ENCODE measurements around the gene TSPEAR.

The TSPEAR gene

GRCh38 chr21:44524414-44525371 lies 186.7 kb downstream of the TSPEAR start:
- no peak for DNase-seq

- no peak for DNase-seq
Observed at GRCh38 chr21:44523567-44524413, 187.6 kb downstream of the TSPEAR start.

DNA sequence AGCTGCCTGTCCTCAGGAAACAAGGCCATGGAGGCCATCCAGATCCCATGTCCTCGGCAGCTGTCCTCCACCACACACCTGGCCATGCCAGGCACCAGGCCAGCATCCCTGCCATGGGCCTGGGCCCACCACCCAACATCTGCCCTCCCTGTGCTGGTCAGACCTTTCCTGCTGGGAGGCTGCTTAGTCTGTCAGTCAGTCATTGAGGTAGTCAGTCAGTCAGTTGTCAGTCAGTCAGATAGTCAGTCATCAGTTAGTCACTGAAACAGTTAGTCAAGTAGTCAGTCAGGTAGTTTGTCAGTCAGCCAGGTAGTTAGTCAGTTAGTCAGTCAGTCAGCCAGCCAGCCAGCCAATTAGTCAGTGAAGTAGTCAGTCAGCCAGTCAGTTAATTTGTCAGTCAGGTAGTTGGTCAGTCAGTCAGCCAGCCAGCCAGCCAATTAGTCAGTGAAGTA lies 188.6 kb downstream of the TSPEAR start:
- peak; percentile 0 for DNase-seq

DNA sequence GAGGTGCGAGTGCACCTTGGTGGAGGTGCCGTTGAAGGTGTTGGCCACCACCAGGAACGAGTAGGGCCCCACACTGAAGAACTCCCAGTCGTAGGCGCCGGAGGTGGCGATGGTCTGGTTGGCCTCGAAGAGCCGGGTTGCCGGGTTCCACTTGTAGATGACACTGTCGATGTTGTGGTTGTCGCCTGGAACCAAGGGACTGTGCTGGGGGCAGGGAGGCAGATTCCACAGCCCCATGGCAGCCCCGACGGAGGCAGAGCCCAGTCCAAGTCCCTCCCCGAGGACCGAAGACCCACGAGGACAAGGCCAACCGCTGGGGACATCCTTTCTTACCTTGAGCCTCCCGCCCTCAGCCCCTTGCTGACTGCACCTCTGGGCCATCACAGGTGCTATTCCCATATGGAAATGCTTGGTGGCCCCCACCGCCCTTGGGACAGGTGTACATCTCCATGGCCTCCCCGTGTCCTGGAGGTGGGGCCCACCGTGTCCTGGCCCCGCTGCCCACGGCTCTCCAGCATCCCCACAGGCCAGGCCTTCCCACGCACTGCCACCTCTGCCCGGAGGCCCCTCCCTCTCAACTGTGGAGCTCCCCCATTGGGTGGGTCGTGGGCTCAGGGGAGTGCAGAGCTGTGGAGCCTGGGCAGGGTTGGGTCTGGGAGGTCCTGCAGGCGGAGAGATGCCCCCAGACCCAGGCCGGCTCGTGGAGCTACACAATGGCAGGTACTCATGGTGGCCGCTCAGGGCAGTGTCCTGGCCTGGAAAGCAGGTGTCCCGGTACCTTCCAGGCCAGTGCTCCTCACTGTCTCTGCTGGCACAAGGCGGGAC lies 189.2 kb downstream of the TSPEAR start:
- DNase-seq = no peak

DNA sequence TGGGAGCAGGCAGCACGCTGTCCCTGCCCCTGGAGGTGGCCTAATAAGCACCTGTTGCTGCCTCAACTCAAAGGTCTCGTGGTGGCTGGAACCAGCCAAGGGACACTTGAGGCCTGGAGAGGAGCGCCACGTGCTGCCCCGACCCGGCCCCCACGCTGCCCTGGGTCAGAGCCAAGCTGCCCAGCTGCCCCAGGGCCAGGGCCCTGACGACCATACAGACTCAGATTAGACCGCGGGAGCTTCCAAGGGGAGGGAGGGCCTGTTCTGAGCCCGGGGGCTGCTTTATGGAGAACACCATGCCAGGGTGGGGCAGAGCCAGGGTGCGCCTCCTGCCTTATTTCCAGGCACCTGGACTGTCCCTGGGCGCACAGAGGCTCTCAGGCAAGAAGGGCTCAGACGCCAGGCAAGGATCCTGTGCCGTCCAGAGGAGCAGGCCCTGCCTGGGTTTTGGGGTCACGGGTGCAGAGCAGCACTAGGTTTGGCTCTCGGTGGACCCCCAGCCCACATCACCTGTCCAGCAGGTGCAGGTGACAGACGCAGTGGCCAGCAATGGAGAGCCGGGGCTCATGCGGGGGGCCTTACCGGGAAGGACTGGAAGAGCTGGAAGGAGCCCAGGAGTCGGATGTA lies 190.0 kb downstream of the TSPEAR start:
- no peak for DNase-seq

- DNase-seq = no peak
Observed at GRCh38 chr21:44520326-44521300, 190.8 kb downstream of the TSPEAR start.

GRCh38 chr21:44519346-44520325 lies 191.7 kb downstream of the TSPEAR start:
- no peak for DNase-seq

- DNase-seq = no peak
Observed at GRCh38 chr21:44518686-44519085, 192.7 kb downstream of the TSPEAR start.

GRCh38 chr21:44517175-44517899 lies 194.0 kb downstream of the TSPEAR start:
- DNase-seq = no peak

- DNase-seq = no peak
Observed at GRCh38 chr21:44516828-44517174, 194.6 kb downstream of the TSPEAR start.

GRCh38 chr21:44516342-44516741 lies 195.0 kb downstream of the TSPEAR start:
- no peak for DNase-seq

- no peak for DNase-seq
Observed at GRCh38 chr21:44515359-44516165, 195.8 kb downstream of the TSPEAR start.

GRCh38 chr21:44514746-44515358 lies 196.5 kb downstream of the TSPEAR start:
- DNase-seq = no peak

GRCh38 chr21:44514218-44514520 lies 197.2 kb downstream of the TSPEAR start:
- no peak for DNase-seq

DNA sequence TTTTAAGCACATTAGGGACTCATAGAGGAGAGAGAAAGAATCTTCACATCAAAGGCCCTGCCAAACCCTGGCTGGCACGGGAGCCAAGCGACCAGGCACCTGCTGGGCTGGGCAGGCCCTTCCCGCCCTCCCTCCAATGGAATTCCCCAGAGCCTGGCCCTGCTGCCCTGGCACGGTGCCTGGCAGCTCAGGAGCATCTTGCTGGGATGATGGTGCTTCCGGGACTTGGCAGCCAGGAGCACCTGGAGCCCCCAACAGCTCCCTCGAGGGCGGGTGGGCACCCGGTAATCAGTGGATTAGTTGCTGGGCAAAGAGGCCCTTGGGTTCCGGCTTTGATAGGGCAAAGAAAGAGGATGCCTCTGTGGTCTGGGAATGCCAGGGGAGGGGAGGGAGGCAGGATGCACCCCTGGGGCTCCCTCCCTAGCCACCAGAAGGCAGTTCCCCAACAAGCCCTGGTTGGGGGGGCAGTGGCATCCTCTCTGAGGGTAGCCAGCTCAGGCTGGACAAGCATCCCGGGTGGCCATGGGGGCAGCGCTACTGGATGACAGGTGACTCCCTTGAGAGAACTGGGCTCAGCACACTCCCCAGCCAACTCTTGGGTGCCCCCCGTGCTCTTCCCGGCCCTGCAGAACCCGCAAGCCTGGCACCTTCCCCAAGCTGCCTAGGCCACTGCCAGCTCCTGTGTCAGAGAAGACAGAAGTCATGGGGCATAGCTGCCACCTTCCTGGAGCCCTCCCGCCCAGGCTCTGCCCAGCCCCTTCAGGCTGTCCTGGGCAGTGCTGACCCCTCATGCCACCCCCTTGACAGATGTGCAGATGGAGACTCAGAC lies 197.8 kb downstream of the TSPEAR start:
- DNase-seq = no peak

GRCh38 chr21:44512496-44513388 lies 198.6 kb downstream of the TSPEAR start:
- no peak for DNase-seq
